ENCODE data around the gene GALR1.

GALR1 gene

GRCh38 chr18:77321823-77322805 lies 72.5 kb downstream of the GALR1 start:
- DNase-seq: no peak

GRCh38 chr18:77323640-77324299 lies 74.1 kb downstream of the GALR1 start:
- no peak for DNase-seq
